NT2/D1 (cell line): ENCODE measurements around the gene ABHD12.

Experiments used
- SUZ12 ChIP-seq: IDR thresholded peaks from 2 replicates; pipeline ENCODE4 v1.6.1; 2011; ENCODE audit not compliant: insufficient read length, insufficient read depth; ENCODE audit errors: extremely low read depth
- YY1 ChIP-seq: IDR thresholded peaks from 2 replicates; pipeline ENCODE4 v1.6.1; 2011; ENCODE audit not compliant: insufficient read length, insufficient read depth

- no peak for TF ChIP-seq YY1
- TF ChIP-seq SUZ12 = no peak
These were observed 37.9 kb downstream of the ABHD12 start for GRCh38 chr20:25352746-25353145.
